ENCODE measurements around the gene EEF2K.

GRCh38 chr16:22285080-22285479 lies 79.0 kb downstream of the EEF2K start:
- TF ChIP-seq CTCF (IDR thresholded peaks at IDR 0.05) (no peak), POLR2A (IDR thresholded peaks at IDR 0.05) (no peak)

Measured in thyroid gland (tissue), 4 donors.